Retinal pigment epithelial cell (primary cell): Measurements from ENCODE around the gene HPCAL4.

Experiments
- DNase-seq: peaks from one replicate; pipeline ENCODE4 v3.0.0-alpha.2; 2010; ENCODE audit warnings: low read depth
- H3K4me3 ChIP-seq: 2 replicates; pipeline ENCODE4 v1.5.1; 2011; ENCODE audit warnings: mild to moderate bottlenecking, low read length, control low read depth, moderate library complexity
- TF ChIP-seq, protein P1 (sequence below): conservative IDR thresholded peaks from 2 replicates; pipeline ENCODE4 v1.5.1; 2011; ENCODE audit warnings: low read depth, low read length, control low read depth, inconsistent platforms

HPCAL4 gene

DNA sequence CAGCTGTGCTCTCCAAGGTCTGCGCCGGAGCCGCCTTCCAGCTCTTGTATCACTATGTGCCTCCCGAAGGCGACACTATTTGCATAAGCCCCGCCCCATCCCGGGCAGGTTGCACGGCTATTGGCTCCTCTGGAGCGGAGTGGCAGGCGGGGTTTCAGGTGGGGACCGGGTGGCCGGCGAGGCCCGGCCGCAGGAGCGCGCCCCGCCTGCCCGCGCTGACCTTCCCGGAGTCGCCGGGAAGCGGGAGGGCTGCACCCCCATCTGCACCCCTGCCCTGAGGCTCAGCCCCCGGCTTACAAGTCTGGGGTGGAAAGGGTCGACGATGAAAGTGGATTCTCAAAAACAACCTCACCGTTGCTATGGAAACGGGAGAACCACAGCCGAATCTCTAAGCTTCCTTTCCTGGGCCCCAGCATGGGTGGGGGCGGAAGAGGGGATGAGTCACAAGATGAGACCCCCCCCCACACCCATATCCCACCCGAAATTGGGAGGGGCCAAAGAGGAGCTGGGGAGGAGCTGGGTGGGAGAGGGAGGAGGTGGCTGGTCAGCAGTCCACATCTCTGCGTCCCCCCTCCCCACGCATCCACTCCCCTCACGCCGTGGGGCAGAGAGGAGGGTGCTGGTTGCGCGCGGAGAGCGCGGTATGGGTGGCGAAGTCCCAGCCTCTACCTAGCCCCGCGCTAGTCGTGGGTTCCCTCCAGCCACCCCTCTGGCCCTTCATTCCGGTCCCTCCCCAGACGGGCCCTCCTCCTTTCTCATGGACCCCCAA, at the start of gene HPCAL4:
HPCAL4 (minus strand) TSS at position 51 of the 769 bp plus-strand sequence. CDS start 6,830 bp downstream, outside the sequence.
- DNase-seq, result peak; percentile 47
- TF ChIP-seq, protein P1, sequence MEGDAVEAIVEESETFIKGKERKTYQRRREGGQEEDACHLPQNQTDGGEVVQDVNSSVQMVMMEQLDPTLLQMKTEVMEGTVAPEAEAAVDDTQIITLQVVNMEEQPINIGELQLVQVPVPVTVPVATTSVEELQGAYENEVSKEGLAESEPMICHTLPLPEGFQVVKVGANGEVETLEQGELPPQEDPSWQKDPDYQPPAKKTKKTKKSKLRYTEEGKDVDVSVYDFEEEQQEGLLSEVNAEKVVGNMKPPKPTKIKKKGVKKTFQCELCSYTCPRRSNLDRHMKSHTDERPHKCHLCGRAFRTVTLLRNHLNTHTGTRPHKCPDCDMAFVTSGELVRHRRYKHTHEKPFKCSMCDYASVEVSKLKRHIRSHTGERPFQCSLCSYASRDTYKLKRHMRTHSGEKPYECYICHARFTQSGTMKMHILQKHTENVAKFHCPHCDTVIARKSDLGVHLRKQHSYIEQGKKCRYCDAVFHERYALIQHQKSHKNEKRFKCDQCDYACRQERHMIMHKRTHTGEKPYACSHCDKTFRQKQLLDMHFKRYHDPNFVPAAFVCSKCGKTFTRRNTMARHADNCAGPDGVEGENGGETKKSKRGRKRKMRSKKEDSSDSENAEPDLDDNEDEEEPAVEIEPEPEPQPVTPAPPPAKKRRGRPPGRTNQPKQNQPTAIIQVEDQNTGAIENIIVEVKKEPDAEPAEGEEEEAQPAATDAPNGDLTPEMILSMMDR, result no peak
- peak within 1 kb of the TSS; percentile 30 for H3K4me3 ChIP-seq

DNA sequence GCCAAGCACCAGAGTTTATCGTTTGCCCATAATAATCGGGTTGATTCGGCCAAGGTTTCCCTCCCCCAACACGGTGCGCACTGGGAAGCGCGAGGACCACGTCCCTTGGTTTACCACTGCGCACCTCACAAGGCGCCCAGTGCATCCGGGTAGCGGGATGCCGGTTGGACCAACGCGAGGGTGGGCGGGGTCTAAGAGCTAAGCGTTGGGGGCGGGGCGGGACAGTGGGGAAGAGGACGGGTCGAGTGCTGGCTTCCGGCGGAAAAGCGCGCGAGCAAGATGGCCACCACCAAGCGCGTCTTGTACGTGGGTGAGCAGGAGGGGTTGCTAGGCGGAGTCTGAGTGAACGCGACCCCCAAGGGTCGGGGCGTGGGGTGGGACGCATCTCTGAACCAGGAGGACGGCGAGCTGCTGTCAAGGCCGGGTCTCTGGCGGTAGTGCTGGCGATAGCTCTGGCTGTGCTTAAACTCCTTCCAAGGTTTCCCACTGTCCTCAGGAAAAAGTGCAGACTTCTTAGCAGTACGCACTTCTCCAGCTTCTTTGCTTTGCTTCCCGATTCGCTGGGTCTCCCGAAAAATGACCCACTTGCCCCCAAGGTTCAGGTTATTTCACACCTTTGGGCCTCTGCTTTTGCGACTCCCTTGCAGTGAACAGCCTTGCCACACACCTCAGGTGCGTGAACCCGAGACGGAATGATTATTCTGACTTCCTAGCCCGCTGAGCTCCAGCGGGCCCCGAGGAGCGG, 47.6 kb upstream of the HPCAL4 start, which contains the start of gene PPIE:
PPIE (plus strand) TSS at position 261 of the 745 bp plus-strand sequence; CDS start at position 280, 19 bp downstream.
- H3K4me3 ChIP-seq, result peak within 1 kb of the TSS; percentile 95

DNA sequence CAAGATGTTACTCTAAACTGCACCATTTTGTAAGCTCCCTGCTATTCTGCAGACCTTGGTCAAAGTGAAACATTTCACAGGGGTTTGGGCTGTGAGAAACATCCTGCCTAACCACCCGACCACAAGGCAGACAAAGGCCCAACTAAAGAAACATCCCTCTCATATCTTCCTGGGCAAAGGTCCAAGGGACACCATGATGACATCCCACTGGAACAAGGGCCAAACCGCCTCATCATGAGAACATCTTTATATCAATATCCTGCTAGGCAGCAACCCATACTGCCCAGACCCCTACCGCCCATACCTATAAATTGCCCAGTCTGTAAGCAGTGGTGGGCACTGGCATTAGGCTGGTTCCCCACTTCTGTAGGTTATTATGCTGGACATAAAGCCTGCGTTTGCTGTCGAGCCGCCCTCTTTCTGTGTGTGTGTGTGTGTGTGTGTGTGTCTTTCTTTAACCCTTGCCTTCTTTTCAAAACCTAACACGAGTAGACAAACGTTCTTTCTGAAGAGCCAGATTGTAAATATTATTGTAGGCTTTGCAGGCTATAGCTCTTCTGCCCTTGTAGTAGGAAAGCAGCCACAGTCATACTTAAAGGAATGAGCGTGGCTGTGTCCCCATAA, 46.4 kb upstream of the HPCAL4 start:
- no peak for DNase-seq

More for the DNA sequence above, 47.6 kb upstream of the HPCAL4 start, which contains the start of gene PPIE:
- peak; percentile 54 for DNase-seq
- TF ChIP-seq, protein P1, result no peak

DNA sequence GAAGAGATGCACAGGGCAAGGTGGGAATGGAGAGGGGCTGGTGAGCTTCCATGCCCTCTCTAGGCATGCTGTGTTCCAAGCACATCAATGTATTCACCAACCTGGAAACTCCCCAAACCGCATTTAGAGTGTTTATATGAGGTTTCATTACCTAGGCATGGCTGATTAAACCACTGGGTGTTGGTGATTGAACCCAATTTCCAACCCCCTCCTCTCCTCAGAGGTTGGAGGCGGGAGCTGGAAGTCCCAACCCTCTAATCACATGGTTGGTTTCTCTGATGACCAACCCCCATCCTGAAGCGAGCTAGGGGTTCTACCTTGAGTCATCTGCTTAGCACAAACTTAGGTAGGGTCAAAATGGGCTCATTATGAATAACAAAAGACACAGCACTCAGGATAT, 44.5 kb upstream of the HPCAL4 start:
- TF ChIP-seq, protein P1, result no peak
- no peak overlapping the region for H3K4me3 ChIP-seq
- DNase-seq, result no peak

More for the DNA sequence above, 46.4 kb upstream of the HPCAL4 start:
- H3K4me3 ChIP-seq, result no peak overlapping the region
- TF ChIP-seq, protein P1, result no peak

DNA sequence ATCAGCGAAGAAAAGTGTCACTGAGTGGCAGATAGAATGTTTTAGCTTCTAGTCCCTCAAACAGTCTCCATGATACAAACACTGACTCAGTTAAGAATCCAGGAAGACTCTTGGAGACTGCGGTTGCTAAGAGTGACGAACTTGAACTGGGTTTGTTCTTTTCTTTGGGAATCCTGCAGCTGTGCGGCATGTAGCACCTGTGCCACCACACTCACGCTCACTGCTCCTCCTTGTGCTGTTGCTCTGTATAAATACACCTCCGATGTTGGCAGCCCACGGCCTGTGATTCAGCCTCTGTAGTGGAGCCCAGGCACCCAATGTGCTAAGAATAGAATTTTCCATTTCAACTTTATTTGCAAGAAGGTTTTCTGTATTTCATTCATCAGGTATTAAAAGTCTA, 41.9 kb upstream of the HPCAL4 start:
- DNase-seq, result no peak
- TF ChIP-seq, protein P1, result no peak
- H3K4me3 ChIP-seq, result no peak overlapping the region

DNA sequence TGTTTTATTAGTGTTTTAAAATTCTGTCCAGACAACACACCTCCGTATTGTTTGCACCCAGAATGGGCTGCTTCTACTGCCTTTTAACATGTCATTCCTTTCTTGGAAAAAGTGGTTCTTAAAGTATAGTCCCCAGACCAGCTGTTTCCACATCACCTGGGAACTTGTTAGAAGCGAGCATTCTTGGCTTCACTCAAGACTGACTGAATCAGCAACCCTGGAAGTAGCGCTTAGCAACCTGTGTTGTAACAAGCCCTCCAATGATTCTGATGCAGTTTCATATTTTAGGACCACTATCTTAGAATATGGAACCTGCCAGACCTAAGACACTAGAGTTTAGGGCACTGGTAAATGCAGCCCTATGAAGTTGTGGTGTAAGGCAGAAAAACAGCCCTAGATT, 41.5 kb upstream of the HPCAL4 start:
- H3K4me3 ChIP-seq, result no peak overlapping the region
- TF ChIP-seq, protein P1, result no peak
- DNase-seq, result no peak
